Measurements from ENCODE around the gene PGRMC2.

The PGRMC2 gene

DNA sequence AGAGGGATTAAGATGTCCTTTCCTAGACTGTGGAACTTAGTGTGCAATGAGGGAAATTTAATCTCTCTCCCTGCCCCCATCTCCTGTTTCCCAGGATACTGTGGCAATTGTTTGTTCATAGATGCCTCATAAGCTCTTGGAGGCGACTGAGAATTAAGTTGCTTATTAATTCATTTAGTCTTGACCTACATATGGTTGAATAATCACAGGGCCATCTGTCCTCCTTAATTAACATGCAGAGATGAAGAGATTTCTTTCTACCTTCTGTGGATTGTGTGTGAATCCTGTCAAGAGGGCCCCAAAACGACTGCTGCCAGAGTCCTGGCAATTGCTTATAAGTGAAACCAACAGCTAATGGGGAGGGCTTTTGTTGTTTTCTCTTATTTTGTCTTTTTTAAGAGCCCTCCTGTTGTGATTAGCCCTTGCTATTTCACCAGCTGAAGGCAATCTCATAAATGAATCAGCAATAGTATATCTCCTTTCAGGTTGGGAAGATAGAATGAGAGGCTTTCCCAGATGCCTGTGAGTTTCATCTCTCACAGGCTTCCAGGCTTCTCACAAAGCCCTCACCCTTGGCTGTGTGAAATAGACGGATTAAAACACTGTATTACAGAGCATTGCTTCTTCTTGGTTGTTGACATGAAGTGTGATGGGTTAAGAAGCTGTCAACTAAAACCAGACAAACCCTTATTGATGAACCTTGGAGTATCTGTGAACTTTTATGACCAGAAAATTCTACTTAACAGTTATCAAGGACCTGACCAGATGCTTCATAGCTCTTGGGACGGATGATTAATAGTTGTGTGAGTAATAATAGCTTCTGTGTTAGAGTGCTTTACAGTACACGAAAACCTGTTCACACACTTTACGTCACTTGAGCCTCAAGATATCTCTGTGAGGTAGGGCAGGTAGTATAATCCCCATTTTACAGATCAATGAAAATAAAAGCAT is 58.5 kb downstream of the PGRMC2 start:
- POLR2A ChIA-PET = no interaction called here
- CTCF ChIA-PET = no interaction called here
- TF ChIP-seq ELF4 (IDR thresholded peaks at IDR 0.05) (no peak), FOXA1 (IDR thresholded peaks at IDR 0.05) (no peak), TARDBP (IDR thresholded peaks at IDR 0.05) (no peak), ZNF384 (IDR thresholded peaks at IDR 0.05) (no peak), SP1 (IDR thresholded peaks at IDR 0.05) (no peak), FOXM1 (IDR thresholded peaks at IDR 0.05; ENCODE audit: borderline replicate concordance) (no peak), LEF1 (IDR thresholded peaks at IDR 0.05; ENCODE audit: borderline replicate concordance) (no peak)
- no peak for DNase-seq (ENCODE audit: extremely low spot score)

DNA sequence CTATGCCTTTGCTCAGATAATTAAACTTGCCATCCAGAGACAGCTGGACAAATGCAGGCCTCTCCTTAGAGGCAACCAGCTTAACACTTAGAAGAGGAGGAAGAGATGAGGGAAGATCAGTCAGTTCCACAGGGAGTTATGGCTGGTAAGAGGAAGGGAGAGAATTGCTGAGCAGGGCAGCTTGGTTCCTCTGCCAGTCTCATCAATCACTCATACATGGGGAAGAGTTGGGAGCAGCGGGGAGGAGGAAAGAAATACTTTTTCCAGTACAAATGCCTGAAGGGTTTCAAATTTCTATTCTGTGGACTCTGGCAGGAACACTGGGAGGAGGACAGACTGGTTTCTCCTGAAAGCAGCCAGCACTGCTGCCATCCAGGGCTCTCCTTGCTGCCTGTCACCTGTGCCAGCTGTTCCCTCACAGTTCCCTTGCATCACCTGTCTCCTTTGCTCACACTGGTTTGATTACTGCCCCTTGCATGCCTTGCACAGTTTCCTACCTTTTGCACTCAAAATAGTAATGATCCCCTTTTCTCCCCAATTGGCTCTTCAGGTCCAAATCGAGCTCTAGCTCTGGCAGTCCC is 59.5 kb downstream of the PGRMC2 start:
- ChIA-PET CTCF (no interaction called here), POLR2A (no interaction called here)
- DNase-seq (ENCODE audit: extremely low spot score) = no peak
- TF ChIP-seq FOXA1 (IDR thresholded peaks at IDR 0.05) (no peak), L3MBTL2 (conservative IDR thresholded peaks at IDR 0.05) (no peak), SUZ12 (IDR thresholded peaks at IDR 0.05) (no peak)
- TF ChIP-seq, protein P1, sequence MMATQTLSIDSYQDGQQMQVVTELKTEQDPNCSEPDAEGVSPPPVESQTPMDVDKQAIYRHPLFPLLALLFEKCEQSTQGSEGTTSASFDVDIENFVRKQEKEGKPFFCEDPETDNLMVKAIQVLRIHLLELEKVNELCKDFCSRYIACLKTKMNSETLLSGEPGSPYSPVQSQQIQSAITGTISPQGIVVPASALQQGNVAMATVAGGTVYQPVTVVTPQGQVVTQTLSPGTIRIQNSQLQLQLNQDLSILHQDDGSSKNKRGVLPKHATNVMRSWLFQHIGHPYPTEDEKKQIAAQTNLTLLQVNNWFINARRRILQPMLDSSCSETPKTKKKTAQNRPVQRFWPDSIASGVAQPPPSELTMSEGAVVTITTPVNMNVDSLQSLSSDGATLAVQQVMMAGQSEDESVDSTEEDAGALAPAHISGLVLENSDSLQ (IDR thresholded peaks at IDR 0.05) = peak; percentile 61

- no peak for DNase-seq (ENCODE audit: extremely low spot score)
- ChIA-PET CTCF (interaction anchor here (0.6 kb wide), 1 partner anchor 253 kb away, joined by 6 read pairs; no protein-coding TSS in a partner anchor), POLR2A (no interaction called here)
- TF ChIP-seq ZNF384 (IDR thresholded peaks at IDR 0.05) (no peak), HDGF (IDR thresholded peaks at IDR 0.05; ENCODE audit: borderline replicate concordance) (no peak), FOXM1 (IDR thresholded peaks at IDR 0.05; ENCODE audit: borderline replicate concordance) (no peak), TARDBP (IDR thresholded peaks at IDR 0.05) (no peak), BHLHE40 (IDR thresholded peaks at IDR 0.05; ENCODE audit: borderline replicate concordance) (no peak), FOXK2 (IDR thresholded peaks at IDR 0.05) (no peak), FOXA1 (IDR thresholded peaks at IDR 0.05) (no peak), LEF1 (IDR thresholded peaks at IDR 0.05; ENCODE audit: borderline replicate concordance) (no peak), SUZ12 (IDR thresholded peaks at IDR 0.05) (no peak), NFRKB (IDR thresholded peaks at IDR 0.05) (no peak), ARNT (IDR thresholded peaks at IDR 0.05) (no peak), ELF4 (IDR thresholded peaks at IDR 0.05) (no peak), SP1 (IDR thresholded peaks at IDR 0.05) (no peak), CTBP1 (IDR thresholded peaks at IDR 0.05; ENCODE audit: borderline replicate concordance) (no peak)
- TF ChIP-seq, protein P1 (IDR thresholded peaks at IDR 0.05) = no peak
These were observed 62.5 kb downstream of the PGRMC2 start for GRCh38 chr4:128225148-128225547.

- no peak for TF ChIP-seq BHLHE40 (IDR thresholded peaks at IDR 0.05; ENCODE audit: borderline replicate concordance)
- TF ChIP-seq FOXA1 (IDR thresholded peaks at IDR 0.05) = no peak
- no peak for TF ChIP-seq SP1 (IDR thresholded peaks at IDR 0.05)
- TF ChIP-seq ARNT (IDR thresholded peaks at IDR 0.05) = no peak
- no peak for TF ChIP-seq L3MBTL2 (conservative IDR thresholded peaks at IDR 0.05)
- TF ChIP-seq HDGF (IDR thresholded peaks at IDR 0.05; ENCODE audit: borderline replicate concordance) = no peak
- TF ChIP-seq ZNF384 (IDR thresholded peaks at IDR 0.05) = no peak
- no peak for TF ChIP-seq LEF1 (IDR thresholded peaks at IDR 0.05; ENCODE audit: borderline replicate concordance)
- TF ChIP-seq NFRKB (IDR thresholded peaks at IDR 0.05) = no peak
- no peak for TF ChIP-seq FOXM1 (IDR thresholded peaks at IDR 0.05; ENCODE audit: borderline replicate concordance)
- no peak for TF ChIP-seq TARDBP (IDR thresholded peaks at IDR 0.05)
- no peak for TF ChIP-seq SUZ12 (IDR thresholded peaks at IDR 0.05)
- no peak for TF ChIP-seq ELF4 (IDR thresholded peaks at IDR 0.05)
- no peak for TF ChIP-seq FOXK2 (IDR thresholded peaks at IDR 0.05)
- TF ChIP-seq CTBP1 (IDR thresholded peaks at IDR 0.05; ENCODE audit: borderline replicate concordance) = no peak; the same call in 1 of the 2 replicates
- TF ChIP-seq, protein P1 (IDR thresholded peaks at IDR 0.05) = no peak
- no peak for DNase-seq (ENCODE audit: extremely low spot score)
- POLR2A ChIA-PET = no interaction called here
- CTCF ChIA-PET = interaction anchor here (0.5 kb wide), 1 partner anchor 1542 kb away, joined by 3 read pairs; no protein-coding TSS in a partner anchor
These were observed 66.0 kb downstream of the PGRMC2 start for GRCh38 chr4:128221586-128221985.

- DNase-seq (ENCODE audit: extremely low spot score) = peak; percentile 25
- ChIA-PET POLR2A (no interaction called here), CTCF (interaction anchor here (0.6 to 0.7 kb wide), 2 partner anchors 104 to 228 kb away, joined by 3 to 4 read pairs; no protein-coding TSS in a partner anchor)
- TF ChIP-seq, protein P1 (IDR thresholded peaks at IDR 0.05) = peak; percentile 71
- TF ChIP-seq SUZ12 (IDR thresholded peaks at IDR 0.05) = no peak
These were observed 67.1 kb downstream of the PGRMC2 start for GRCh38 chr4:128220286-128221235.
